ENCODE data around the gene PDCD4. TPM values are rescaled to one million over a fixed set of nuclear protein-coding genes. Genes with fewer than 3 reads are reported as not detected.

The PDCD4 gene
- total and polyA plus RNA-seq, 2 of the 13 experiments (the other 11 are each of a cell fraction or from before 2014, with no cell fraction given): 22.8 to 56.2 TPM

DNA sequence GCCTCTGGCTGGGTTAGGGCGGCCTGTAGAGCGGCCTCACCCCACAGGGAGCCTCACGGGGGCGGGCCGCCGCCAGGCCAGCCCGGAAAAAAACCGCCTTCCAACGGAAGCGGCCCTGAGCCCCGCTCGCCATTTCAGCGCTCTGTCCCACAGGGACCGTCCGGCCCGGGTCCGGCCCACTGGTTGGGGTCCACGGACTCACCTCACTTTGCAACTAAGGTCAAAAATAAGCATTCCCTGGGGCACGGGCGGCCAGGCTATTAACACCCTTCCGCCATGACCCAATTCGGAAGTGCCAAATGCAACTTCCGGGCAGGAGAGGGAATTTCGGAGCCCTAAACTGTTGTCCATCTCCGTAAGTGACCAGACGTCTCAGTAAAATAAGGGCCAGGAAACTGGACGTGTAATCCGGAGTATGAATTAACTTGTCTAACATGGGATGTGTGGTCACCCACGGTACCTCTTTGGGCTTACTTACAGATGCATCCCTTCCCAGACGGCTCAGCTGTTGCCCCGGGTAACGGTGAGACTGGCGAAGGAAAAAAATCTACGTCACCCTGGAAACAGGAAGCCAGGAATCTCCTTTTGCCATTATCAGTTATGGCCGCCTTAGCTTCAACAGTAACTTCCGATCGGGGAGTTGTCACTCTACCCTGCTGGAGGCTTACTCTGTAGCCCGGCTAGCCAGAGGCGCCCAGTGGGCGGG lies 47.1 kb downstream of the PDCD4 start, which contains the start of gene BBIP1 (continued):
- TF ChIP-seq RBFOX2 (IDR thresholded peaks at IDR 0.05; ENCODE audit: low read depth, low read length) (peak; percentile 93), BORCS8-MEF2B (CRISPR knock-in tag; IDR thresholded peaks at IDR 0.05) (no peak; the same call in 1 of the 2 replicates), MZF1 (CRISPR knock-in tag; IDR thresholded peaks at IDR 0.05; ENCODE audit: borderline replicate concordance) (no peak), ZNF33B (CRISPR knock-in tag; IDR thresholded peaks at IDR 0.05) (0 out of 2 replicates have a peak, but pooled peaks have one; percentile 66), ZNF746 (CRISPR knock-in tag; IDR thresholded peaks at IDR 0.05) (peak; percentile 80; the same call in 1 of the 2 replicates), RELA (CRISPR knock-in tag; IDR thresholded peaks at IDR 0.05) (no peak), UBTF (CRISPR knock-in tag; IDR thresholded peaks at IDR 0.05) (peak; percentile 87), ZKSCAN5 (CRISPR knock-in tag; IDR thresholded peaks at IDR 0.05) (no peak), NFKBIZ (CRISPR knock-in tag; IDR thresholded peaks at IDR 0.05) (no peak), DMAP1 (CRISPR knock-in tag; IDR thresholded peaks at IDR 0.05) (peak; percentile 86; the same call in 1 of the 2 replicates), MXI1 (IDR thresholded peaks at IDR 0.05; ENCODE audit: borderline replicate concordance, low read depth, low read length) (peak; percentile 58; the same call in 1 of the 3 replicates), KDM3A (CRISPR knock-in tag; IDR thresholded peaks at IDR 0.05; ENCODE audit: low read depth) (peak; percentile 37), PHF21A (CRISPR knock-in tag; IDR thresholded peaks at IDR 0.05) (peak; percentile 92), ZC3H4 (CRISPR knock-in tag; IDR thresholded peaks at IDR 0.05; ENCODE audit: borderline replicate concordance) (peak; percentile 59; the same call in 1 of the 2 replicates), RBAK (CRISPR knock-in tag; IDR thresholded peaks at IDR 0.05) (no peak), ZNF841 (CRISPR knock-in tag; IDR thresholded peaks at IDR 0.05; ENCODE audit: borderline replicate concordance) (no peak), NRL (CRISPR knock-in tag; IDR thresholded peaks at IDR 0.05; ENCODE audit: borderline replicate concordance) (peak; percentile 55; the same call in 1 of the 2 replicates), ZNF44 (CRISPR knock-in tag; IDR thresholded peaks at IDR 0.05) (peak; percentile 63), ZNF619 (CRISPR knock-in tag; IDR thresholded peaks at IDR 0.05) (peak; percentile 84; the same call in 1 of the 2 replicates), ZNF280B (CRISPR knock-in tag; IDR thresholded peaks at IDR 0.05; ENCODE audit: borderline replicate concordance) (0 out of 2 replicates have a peak, but pooled peaks have one; percentile 73), SP4 (CRISPR knock-in tag; IDR thresholded peaks at IDR 0.05) (no peak; the same call in none of the 2 replicates)
- TF ChIP-seq, protein P1, sequence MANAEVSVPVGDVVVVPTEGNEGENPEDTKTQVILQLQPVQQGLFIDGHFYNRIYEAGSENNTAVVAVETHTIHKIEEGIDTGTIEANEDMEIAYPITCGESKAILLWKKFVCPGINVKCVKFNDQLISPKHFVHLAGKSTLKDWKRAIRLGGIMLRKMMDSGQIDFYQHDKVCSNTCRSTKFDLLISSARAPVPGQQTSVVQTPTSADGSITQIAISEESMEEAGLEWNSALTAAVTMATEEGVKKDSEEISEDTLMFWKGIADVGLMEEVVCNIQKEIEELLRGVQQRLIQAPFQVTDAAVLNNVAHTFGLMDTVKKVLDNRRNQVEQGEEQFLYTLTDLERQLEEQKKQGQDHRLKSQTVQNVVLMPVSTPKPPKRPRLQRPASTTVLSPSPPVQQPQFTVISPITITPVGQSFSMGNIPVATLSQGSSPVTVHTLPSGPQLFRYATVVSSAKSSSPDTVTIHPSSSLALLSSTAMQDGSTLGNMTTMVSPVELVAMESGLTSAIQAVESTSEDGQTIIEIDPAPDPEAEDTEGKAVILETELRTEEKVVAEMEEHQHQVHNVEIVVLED (CRISPR knock-in tag; IDR thresholded peaks at IDR 0.05; ENCODE audit: borderline replicate concordance): peak; percentile 61; the same call in 1 of the 2 replicates
- TF ChIP-seq, protein P2, sequence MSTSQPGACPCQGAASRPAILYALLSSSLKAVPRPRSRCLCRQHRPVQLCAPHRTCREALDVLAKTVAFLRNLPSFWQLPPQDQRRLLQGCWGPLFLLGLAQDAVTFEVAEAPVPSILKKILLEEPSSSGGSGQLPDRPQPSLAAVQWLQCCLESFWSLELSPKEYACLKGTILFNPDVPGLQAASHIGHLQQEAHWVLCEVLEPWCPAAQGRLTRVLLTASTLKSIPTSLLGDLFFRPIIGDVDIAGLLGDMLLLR (CRISPR knock-in tag; IDR thresholded peaks at IDR 0.05): no peak
